IPS DF 19.7 (cell line): Measurements from ENCODE around the gene NEAT1.

ENCODE experiments used
- DNase-seq: peaks from one replicate; pipeline ENCODE4 v3.0.0-alpha.2; 2013; ENCODE audit warnings: low read depth, low spot score

NEAT1 gene

DNA sequence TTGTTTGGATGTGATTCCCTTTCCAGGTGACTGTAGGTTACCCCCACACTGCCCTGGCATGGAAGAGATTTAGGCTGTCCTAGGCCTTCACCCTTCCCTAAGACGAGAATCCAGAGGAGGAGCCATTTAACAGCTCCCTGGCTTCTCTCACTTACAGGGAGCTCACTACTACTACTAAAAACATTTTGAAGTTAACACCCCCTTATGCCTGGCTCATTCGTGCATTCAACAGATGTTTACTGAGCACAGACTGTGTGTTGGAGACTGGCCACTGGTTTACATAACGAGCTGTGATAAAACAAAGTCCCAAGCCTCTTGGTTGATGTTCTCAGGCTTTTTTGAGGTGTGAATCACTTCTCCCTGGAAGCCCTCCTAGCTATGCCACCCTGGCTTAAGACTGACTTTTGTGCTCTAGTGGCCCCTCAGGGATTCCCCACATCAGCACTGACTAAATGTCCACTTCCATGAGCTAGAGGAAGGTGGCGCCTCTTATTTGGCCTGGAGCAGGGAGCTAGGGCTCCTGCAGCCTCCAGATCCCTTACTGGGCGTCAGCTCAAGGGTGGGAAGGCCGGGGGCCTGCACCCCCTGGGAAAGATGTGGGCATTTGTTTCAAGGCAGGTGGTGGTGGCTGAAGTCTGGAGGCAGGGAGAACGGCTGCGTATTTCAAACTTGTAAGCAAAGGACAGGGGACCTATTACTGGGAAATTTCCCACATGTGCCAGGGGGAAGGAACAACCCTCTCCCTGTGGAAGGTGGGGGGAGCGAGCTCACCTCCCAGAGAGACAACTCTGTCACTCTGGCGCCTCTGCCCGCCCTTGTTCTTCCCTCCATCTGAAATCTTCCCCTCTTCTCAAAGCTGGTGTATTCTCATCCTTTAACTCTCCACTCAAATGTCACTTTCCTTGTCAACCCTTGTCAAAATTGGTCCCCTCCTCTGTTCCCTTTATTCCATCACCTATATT lies 56.9 kb downstream of the NEAT1 start:
- no peak for DNase-seq

- no peak for DNase-seq
These were observed 59.8 kb downstream of the NEAT1 start for GRCh38 chr11:65482306-65482850.

GRCh38 chr11:65485920-65486219 lies 63.3 kb downstream of the NEAT1 start:
- no peak for DNase-seq

GRCh38 chr11:65486570-65487466 lies 64.2 kb downstream of the NEAT1 start:
- DNase-seq, result no peak

DNA sequence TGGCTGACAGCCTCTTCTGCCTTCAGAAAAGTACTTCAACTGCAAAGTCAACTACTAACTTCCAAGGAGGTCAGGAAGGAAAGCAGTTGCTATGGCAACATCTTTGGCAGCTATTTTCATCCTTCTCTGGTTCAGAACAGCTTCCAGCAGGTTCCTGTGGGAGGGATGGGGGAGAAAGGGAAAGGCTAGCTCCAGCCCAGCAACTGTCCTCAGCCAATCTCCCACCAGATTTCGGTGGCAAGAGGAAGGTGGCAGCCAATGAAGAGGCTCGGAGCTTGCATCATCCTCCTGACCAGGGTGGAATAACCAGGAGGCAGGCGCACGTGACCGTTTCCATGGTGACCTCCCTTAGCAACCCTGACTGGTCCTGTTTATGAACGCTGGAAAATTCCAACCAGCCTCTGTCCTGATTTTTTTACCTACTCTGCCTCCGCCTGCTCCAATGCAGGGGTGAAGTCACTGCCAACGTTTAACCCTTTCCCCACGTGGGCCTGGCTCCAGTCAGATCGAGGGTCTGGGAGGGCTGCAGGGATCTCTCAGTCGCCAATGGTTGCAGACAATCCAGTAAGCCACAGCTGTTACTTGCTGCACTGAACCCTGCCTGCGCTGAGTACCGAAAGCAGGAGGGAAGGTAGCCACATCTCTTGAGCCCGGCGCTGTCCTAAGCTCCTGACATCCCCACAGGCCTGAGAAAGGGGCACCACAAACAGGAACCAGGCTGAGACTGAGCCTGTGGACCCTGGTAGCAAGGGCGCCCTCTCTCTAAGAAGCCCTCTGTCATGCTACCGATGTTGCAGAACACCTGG lies 65.1 kb downstream of the NEAT1 start:
- peak; percentile 100 for DNase-seq

DNA sequence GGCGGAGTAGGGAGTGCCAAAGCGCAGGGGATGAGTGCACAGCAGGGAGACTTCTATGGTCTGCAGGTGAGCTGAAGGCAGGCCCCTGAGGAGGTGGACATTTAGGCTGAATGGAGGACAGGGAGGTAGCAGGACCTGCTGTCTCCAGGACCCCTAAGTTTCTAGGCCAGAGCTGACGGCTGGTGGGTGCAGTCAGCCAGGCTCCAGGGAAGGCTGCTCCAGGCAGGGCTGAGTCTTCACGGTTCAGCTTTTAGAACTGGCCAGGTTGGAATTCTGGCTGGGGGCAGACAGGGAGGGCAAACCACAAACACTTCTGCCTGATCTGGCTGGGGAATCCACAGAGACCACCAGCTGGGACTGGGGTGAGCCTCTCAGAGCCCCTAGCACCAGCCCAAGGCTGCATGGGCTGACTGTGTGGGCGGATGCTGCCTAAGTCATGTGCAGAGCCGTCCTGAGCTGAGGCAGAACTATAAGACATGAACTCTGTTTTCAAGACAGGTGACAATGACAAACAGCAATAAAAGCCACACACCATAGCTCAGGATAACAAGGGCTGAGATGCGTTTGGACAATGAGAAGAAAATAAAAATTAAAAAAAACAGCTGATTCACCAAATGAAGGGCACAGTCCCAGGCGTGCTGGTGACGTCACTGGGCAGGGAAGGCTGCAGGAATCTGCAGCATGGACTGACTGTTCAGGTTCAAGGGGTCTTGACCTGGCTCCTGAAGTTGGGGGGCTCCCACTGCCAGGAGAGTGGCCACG lies 65.9 kb downstream of the NEAT1 start:
- DNase-seq, result no peak

DNA sequence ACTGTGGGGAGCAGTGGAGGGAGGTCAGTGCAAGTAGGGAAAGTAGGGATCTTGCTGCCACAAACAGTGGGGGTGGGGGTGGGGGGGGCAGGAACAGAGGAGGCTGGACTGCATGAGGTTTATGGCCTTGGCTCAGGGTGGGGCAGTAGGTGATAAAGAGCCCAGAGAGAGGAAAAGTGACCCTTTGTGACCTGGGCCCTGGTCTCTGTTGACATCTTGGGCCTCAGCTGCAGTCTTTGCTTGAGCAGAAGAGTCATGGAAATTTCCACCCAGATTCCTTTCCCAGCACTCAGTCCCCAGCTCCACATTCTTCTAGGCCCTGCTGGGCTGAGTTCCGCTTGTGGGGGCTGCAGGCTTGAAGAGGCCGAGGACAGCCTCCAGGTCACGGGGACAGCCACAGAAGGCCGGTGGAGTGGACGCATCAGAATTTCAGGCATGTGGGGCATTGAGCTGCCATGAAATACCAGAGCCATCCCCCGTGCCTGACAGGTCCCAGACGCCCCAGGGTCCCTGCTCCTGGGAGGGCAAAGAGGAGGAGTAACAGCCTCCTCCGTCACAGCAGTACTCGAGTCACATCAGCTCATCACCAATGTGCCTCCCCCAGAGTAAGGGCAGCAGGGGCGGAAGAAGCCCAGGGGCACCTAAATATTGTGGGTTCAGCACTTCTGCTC lies 66.6 kb downstream of the NEAT1 start:
- no peak for DNase-seq

DNA sequence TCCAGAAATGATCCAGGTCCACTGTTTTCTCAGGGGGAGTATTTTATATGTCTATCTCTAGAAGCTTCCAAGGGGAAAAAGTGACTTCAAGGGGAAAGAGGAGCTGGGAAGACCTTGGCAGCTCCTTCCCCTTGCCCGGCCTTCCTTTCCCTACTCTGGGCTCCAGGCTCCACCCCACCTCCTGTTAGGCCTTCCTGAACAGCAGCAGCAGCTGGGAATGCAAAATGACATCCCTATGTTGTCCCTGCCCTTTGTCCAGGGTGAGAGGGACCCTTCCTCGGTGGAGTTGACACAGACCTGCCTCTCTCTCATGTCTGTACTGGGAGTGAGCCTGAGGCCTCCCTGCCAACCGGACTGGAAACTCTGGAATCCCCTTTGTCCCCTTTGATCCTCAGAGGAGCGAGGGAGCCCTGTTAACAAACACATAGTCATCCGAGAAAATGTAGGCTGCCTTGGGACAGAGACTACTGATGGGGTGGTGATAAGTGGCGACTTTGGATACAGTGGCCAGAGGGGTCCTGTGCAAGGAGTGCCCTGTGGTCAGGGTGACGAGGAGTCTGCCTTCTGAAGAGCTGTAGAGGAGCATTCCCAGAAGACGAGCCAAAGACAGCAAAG lies 67.2 kb downstream of the NEAT1 start:
- no peak for DNase-seq

- DNase-seq, result no peak
These were observed 68.5 kb downstream of the NEAT1 start for GRCh38 chr11:65491163-65491465.

GRCh38 chr11:65491614-65492386 lies 69.2 kb downstream of the NEAT1 start:
- DNase-seq, result no peak

DNA sequence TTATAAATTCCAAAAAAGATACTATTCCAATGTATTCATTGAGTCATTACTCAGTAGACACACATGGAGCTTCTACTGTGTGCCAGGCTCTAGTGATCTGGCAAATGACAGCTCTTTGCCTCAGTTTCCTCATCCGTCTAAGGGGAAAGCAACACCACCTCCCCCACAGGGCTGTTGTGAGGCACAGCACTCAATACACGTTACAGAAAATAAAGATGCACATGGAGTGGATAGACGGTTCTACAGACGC lies 69.7 kb downstream of the NEAT1 start:
- no peak for DNase-seq

DNA sequence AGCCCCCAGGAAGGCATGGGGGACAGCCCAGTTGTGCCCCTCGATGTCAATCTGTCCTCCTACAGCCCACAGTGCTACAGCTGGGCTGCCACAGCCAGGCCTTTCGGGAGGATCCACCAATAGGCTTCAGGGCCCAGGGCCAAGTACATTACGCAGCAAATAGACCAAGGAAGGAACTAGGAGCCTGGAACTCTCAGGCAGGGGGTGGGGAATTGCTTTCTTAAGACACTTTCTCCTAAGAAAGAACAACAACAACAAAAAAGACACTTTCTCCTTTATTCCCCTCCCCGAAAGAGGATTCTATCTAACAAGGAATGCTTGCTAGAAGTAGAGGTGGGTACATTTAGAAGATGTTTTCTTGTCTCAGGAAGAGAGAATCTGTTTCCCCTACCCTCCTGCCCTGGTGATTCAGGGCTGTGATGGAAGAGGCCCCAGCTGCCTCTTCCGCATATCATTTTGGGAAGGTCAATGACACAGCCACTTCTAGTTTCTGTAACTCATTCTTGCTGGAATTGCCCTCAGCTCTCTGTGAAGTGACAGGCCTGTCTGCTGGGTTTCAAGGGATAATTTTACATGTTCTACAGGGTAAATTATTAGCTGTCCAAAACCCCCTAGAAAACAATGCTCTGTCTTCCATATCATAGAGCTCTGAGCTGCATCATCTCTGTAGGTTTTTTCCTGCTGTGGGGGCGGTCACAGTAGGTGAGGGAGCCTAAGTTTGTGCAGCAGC lies 70.2 kb downstream of the NEAT1 start:
- DNase-seq, result no peak

GRCh38 chr11:65493367-65494176 lies 71.0 kb downstream of the NEAT1 start:
- DNase-seq, result no peak
